ENCODE results near the gene PRRX2.

PRRX2 gene

DNA sequence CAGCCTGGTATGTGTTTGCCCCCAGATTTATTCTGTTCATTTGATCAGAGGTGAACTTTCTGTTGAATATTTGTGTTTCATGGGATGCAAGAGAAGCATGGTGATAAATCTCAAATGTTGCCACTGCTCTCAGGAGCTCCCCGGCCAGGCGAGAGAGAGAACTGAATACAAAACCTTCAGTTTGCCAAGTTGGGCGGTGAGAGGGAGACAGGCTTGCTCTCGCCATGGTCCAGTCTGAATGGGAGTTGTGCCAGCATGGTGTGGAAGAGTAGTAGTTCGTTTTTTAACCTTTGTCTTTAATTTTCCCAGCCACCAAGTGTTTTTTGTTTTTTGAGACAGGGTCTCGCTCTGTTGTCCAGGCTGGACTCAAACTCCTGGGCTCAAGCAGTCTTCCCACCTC is 36.7 kb upstream of the PRRX2 start:
- Histone ChIP-seq H3K4me3 (ENCODE audit: low read depth, low read length) (no peak overlapping the region; the same call in 1 of the 2 replicates), H3K9me3 (no peaks in the 10 kb centered on the region), H3K4me1 (peaks cover 7% of the 10 kb centered on the region), H3K36me3 (peaks cover 65% of the 10 kb centered on the region), H3K27me3 (no peaks in the 10 kb centered on the region)
- TF ChIP-seq, protein P1, sequence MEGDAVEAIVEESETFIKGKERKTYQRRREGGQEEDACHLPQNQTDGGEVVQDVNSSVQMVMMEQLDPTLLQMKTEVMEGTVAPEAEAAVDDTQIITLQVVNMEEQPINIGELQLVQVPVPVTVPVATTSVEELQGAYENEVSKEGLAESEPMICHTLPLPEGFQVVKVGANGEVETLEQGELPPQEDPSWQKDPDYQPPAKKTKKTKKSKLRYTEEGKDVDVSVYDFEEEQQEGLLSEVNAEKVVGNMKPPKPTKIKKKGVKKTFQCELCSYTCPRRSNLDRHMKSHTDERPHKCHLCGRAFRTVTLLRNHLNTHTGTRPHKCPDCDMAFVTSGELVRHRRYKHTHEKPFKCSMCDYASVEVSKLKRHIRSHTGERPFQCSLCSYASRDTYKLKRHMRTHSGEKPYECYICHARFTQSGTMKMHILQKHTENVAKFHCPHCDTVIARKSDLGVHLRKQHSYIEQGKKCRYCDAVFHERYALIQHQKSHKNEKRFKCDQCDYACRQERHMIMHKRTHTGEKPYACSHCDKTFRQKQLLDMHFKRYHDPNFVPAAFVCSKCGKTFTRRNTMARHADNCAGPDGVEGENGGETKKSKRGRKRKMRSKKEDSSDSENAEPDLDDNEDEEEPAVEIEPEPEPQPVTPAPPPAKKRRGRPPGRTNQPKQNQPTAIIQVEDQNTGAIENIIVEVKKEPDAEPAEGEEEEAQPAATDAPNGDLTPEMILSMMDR (IDR thresholded peaks at IDR 0.05; ENCODE audit: low read depth, low read length), result no peak
- DNase-seq, result no peak

DNA sequence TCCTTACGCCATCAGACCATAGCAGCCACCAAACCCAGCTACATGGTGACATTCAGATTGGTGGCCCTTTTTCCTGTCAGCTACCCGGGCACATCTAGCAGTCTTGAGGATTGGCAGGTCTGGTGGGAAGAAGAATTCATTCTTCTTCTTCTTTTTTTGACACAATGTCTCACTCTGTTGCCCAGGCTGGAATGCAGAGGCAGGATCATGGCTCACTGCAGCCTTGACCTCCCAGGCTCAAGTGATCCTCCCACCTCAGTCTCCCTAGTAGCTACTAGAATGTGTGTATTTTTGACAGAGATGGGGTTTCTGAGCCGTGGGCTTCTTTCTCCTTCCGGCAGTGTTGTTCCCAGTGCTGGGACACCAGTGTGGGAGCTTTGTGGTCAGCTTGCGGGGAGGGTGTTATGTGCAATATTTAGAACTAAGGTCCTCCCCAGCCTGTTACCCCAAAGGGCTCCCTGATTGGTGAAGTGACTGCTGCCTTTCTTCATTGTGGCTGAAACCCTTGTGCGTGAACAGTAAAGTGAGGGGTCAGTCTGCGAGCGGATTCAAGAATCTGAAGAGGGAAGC is 36.1 kb upstream of the PRRX2 start:
- no peaks in the 10 kb centered on the region for H3K27me3 ChIP-seq
- DNase-seq, result no peak
- peaks cover 5% of the 10 kb centered on the region for H3K4me1 ChIP-seq
- no peaks in the 10 kb centered on the region for H3K9me3 ChIP-seq
- H3K4me3 ChIP-seq (ENCODE audit: low read depth, low read length), result no peak overlapping the region
- TF ChIP-seq, protein P1 (IDR thresholded peaks at IDR 0.05; ENCODE audit: low read depth, low read length), result no peak
- H3K36me3 ChIP-seq, result peaks cover 69% of the 10 kb centered on the region

DNA sequence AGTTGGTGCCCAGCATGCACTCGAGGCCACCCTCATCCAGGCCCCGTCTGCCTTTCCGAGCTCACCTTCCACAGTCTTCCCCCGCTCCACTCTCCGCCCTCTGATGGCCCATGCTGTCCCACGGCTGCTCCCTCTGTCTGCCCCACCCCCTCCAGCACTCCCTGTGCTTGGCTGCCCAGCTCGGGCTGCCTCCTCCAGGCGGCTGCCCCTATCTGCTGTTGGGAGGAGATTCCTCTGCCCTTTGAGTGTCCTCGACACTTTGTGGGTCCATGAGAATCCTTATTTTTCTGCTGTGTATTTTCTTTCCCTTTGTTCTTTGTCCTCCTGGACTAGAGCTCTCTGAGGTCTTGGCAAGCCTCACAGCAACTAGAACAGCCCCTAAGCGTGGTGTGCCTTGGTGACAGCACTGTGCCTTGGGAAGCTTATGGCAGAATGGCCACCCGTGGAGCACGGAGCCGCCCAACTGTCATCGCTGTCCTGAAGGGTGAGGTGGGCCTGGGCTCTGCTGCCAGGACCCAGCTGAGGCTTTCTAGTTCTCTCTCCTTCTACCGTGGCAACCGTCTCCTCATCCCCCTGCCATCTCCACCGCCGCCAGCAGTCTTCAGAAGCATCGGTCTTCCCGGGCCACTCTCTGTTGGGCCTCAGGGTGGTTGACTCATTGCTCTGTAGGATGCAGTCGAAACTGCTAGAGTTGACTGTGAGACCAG is 34.3 kb upstream of the PRRX2 start:
- H3K27me3 ChIP-seq, result no peaks in the 10 kb centered on the region
- peaks cover 84% of the 10 kb centered on the region for H3K36me3 ChIP-seq
- H3K9me3 ChIP-seq, result no peaks in the 10 kb centered on the region
- TF ChIP-seq, protein P1 (IDR thresholded peaks at IDR 0.05; ENCODE audit: low read depth, low read length), result no peak
- no peak for DNase-seq
- H3K4me3 ChIP-seq (ENCODE audit: low read depth, low read length), result no peak overlapping the region
- H3K4me1 ChIP-seq, result peaks cover 4% of the 10 kb centered on the region

DNA sequence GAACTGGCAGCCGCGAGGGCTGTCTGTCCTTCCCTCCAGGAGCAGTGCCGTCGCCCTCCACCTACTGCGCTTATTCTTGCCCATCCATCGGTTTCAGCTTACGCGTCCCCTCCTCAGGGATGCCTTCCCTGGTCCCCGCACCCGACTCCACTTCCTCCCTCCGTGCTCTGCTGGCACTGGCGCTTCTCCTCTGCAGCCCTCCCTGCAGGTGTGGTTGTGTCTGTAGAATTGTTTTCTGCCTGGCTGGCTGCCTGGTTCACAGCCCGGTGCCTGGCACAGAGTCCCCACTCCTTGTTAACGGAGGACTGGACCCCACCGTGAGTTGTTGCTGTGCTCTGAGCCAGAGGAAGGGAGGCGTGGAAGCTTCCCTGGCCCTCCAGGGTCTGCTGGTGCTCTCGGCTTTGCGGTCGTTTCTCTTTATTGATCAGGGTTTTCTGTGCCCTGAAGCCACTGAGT is 33.7 kb upstream of the PRRX2 start:
- TF ChIP-seq, protein P1 (IDR thresholded peaks at IDR 0.05; ENCODE audit: low read depth, low read length), result no peak
- no peak overlapping the region for H3K4me3 ChIP-seq (ENCODE audit: low read depth, low read length)
- no peaks in the 10 kb centered on the region for H3K9me3 ChIP-seq
- H3K36me3 ChIP-seq, result peaks cover 82% of the 10 kb centered on the region
- peaks cover 4% of the 10 kb centered on the region for H3K4me1 ChIP-seq
- no peak for DNase-seq
- no peaks in the 10 kb centered on the region for H3K27me3 ChIP-seq

DNA sequence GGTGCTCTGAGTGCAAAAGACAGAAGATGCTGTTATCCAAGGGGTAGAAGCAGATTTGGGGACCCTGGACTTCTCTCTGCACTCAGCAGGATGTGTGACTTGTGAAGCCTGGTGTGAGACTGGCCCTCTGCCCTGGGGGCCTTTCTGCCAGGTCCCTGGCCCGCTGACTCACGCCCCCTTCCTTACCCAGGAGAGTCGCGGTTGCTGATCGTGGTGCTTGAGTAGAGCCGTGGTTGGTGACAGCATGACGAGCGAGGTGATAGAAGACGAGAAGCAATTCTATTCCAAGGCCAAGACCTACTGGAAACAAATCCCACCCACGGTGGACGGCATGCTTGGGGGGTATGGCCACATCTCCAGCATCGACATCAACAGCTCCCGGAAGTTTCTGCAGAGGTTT is 33.0 kb upstream of the PRRX2 start:
- TF ChIP-seq, protein P1 (IDR thresholded peaks at IDR 0.05; ENCODE audit: low read depth, low read length), result no peak
- H3K36me3 ChIP-seq, result peaks cover 88% of the 10 kb centered on the region
- H3K27me3 ChIP-seq, result no peaks in the 10 kb centered on the region
- H3K9me3 ChIP-seq, result no peaks in the 10 kb centered on the region
- no peak for DNase-seq
- no peak overlapping the region for H3K4me3 ChIP-seq (ENCODE audit: low read depth, low read length)
- H3K4me1 ChIP-seq, result peaks cover 4% of the 10 kb centered on the region

DNA sequence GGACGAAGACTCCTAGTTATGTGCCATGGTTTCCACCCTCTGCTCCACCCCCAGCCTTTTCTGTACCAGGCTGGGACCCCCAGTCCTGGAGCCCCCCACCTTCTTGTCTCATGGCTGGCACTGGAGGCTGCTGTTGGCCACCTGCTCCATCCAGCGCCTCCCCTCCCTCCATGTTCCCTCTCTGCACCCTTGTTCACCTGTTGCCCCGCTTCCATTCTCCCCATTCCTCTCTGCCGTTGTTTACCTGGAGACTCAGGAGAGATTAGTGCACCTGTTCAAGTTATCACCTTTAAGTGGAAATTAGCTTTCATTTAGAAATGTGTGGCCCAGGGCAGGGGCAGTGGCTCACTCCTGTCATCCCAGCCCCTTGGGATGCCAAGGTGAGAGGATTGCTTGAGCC is 32.2 kb upstream of the PRRX2 start:
- no peaks in the 10 kb centered on the region for H3K27me3 ChIP-seq
- no peak for DNase-seq
- no peaks in the 10 kb centered on the region for H3K9me3 ChIP-seq
- peaks cover 88% of the 10 kb centered on the region for H3K36me3 ChIP-seq
- H3K4me1 ChIP-seq, result no peaks in the 10 kb centered on the region; the same call in 1 of the 2 replicates
- no peak overlapping the region for H3K4me3 ChIP-seq (ENCODE audit: low read depth, low read length)
- TF ChIP-seq, protein P1 (IDR thresholded peaks at IDR 0.05; ENCODE audit: low read depth, low read length), result no peak
